ENCODE measurements around the gene ENDOD1. TPM values are rescaled to one million over a fixed set of nuclear protein-coding genes. Genes with fewer than 3 reads are reported as not detected.

ENDOD1 gene
- total and polyA plus RNA-seq, 7 donors: 7.8 to 31.4 (median 20.4) TPM

DNA sequence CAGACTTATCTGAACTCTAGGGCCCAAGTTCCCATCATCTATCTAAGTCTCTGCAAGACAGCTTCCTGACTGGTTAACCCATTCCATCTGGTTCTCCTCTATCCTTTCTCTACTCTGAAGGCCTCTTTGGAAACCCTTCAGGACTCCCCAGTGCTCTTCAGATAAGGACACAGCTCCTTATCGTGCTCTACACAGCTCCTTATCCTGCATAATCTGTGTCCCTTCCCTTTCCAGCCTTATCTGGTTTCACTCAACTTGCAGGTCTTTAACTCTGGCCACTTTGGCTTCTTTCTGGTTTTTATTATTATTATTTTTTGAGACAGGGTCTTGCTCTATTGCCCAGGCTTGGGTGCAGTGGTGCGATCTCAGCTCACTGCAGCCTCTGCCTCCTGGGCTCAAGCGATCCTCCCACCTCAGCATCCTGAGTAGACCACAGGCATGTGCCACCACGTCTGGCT, 10.6 kb downstream of the ENDOD1 start:
- 72 to 94% methylated on average over 4 of the region's 4 CpGs for WGBS, 2 donors
- H3K4me1 ChIP-seq: peaks cover 0 to 3% (median 0%) of the 10 kb centered on the region in 4 donors
- intact Hi-C loops (cut with DNase I): no loop called here

GRCh38 chr11:95100856-95101507, 11.3 kb downstream of the ENDOD1 start:
- no peaks in the 10 kb centered on the region for H3K36me3 ChIP-seq
- WGBS, 2 donors: 34 to 76% methylated on average over 6 of the region's 6 CpGs
- H3K9me3 ChIP-seq: no peaks in the 10 kb centered on the region
- no peak overlapping the region for H3K27ac ChIP-seq
- H3K27me3 ChIP-seq: no peaks in the 10 kb centered on the region
- intact Hi-C loops (cut with DNase I): no loop called here
- H3K4me3 ChIP-seq: no peak overlapping the region
- H3K4me1 ChIP-seq: no peaks in the 10 kb centered on the region
- no peak for DNase-seq
- TF ChIP-seq EP300 (IDR thresholded peaks at IDR 0.05): no peak

More for the DNA sequence above, 10.6 kb downstream of the ENDOD1 start:
- no peak for DNase-seq
- Histone ChIP-seq H3K27me3 (no peaks in the 10 kb centered on the region), H3K9me3 (no peaks in the 10 kb centered on the region), H3K27ac (no peak overlapping the region), H3K36me3 (no peaks in the 10 kb centered on the region), H3K4me3 (no peak overlapping the region)
- no peak for TF ChIP-seq CTCF (IDR thresholded peaks at IDR 0.05)
- TF ChIP-seq POLR2A (IDR thresholded peaks at IDR 0.05): no peak
- no peak for TF ChIP-seq EP300 (IDR thresholded peaks at IDR 0.05)
- no peak for TF ChIP-seq POLR2AphosphoS5 (IDR thresholded peaks at IDR 0.05)

DNA sequence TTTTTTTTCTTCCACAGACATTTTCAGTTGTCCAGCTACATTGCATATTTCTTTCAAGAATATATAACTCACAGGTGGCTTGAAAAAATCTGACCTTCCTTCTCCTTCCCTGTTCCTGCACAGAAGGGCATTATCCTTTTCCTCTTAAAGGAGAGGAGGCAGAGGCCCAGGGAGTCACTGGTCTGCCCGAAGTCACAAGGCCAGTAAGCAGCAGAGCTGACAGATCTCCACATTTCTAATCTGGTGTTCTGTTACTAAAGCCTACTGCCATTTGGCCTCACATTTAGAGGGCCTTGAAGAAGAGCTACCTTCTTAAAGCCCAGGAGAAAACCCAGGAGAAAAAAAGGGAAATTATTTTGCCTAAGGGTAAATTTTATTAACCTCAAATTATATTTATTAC, 12.3 kb downstream of the ENDOD1 start:
- TF ChIP-seq POLR2A (IDR thresholded peaks at IDR 0.05) (no peak), CTCF (IDR thresholded peaks at IDR 0.05) (no peak), EP300 (IDR thresholded peaks at IDR 0.05) (no peak), POLR2AphosphoS5 (IDR thresholded peaks at IDR 0.05) (no peak)
- 86 to 90% methylated on average over 1 of the region's 1 CpG for WGBS, 2 donors

GRCh38 chr11:95102733-95103132, 13.1 kb downstream of the ENDOD1 start:
- H3K27me3 ChIP-seq: no peaks in the 10 kb centered on the region
- H3K9me3 ChIP-seq: no peaks in the 10 kb centered on the region
- no peak overlapping the region for H3K27ac ChIP-seq
- no peak for DNase-seq
- WGBS, 2 donors: 96 to 98% methylated on average over 2 of the region's 2 CpGs
- intact Hi-C loops (cut with DNase I): no loop called here
- no peaks in the 10 kb centered on the region for H3K4me1 ChIP-seq
- no peaks in the 10 kb centered on the region for H3K36me3 ChIP-seq
- no peak overlapping the region for H3K4me3 ChIP-seq
- TF ChIP-seq CTCF (IDR thresholded peaks at IDR 0.05) (no peak), POLR2A (IDR thresholded peaks at IDR 0.05) (no peak), EP300 (IDR thresholded peaks at IDR 0.05) (no peak), POLR2AphosphoS5 (IDR thresholded peaks at IDR 0.05) (no peak)

More for the DNA sequence above, 12.3 kb downstream of the ENDOD1 start:
- no peak overlapping the region for H3K27ac ChIP-seq
- intact Hi-C loops (cut with DNase I): no loop called here
- no peaks in the 10 kb centered on the region for H3K36me3 ChIP-seq
- no peaks in the 10 kb centered on the region for H3K4me1 ChIP-seq
- no peak for DNase-seq
- H3K4me3 ChIP-seq: no peak overlapping the region
- H3K9me3 ChIP-seq: no peaks in the 10 kb centered on the region
- no peaks in the 10 kb centered on the region for H3K27me3 ChIP-seq

DNA sequence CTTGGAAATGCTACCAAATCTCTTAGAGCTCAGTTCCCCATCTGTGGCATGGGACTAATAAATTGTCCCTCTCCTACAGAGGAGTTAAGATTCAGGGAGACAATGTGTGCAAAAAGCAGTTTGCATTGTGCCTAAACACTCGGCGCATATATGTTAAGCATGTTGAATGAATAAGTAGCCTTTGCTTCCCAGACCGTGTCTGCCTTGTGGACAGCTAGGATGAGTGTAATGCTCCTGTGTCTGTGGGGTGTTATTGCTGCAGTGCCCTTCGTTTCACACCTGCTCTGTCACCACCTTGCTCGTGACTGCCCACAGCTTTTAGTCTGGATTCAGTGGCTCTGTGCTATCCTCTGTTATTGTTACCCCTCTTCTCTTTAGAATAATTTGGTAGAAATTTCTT, 14.1 kb downstream of the ENDOD1 start:
- H3K27me3 ChIP-seq: no peaks in the 10 kb centered on the region
- 93 to 94% methylated on average over 5 of the region's 5 CpGs for WGBS, 2 donors
- DNase-seq: no peak
- TF ChIP-seq EP300 (IDR thresholded peaks at IDR 0.05): no peak
- TF ChIP-seq CTCF (IDR thresholded peaks at IDR 0.05): no peak
- no peak for TF ChIP-seq POLR2A (IDR thresholded peaks at IDR 0.05)
- H3K9me3 ChIP-seq: no peaks in the 10 kb centered on the region
- H3K27ac ChIP-seq: no peak overlapping the region
- H3K4me3 ChIP-seq: no peak overlapping the region
- no peaks in the 10 kb centered on the region for H3K36me3 ChIP-seq
- no peaks in the 10 kb centered on the region for H3K4me1 ChIP-seq
- intact Hi-C loops (cut with DNase I): no loop called here

Data from sigmoid colon (tissue), 7 donors.